ENCODE results near the gene CHCHD10. TPM values are rescaled to one million over a fixed set of nuclear protein-coding genes. Genes with fewer than 3 reads are reported as not detected.

The CHCHD10 gene
- total and polyA plus RNA-seq, 2 of the 4 experiments (the other 2 are of a cell fraction): 2.2 to 11.2 TPM

DNA sequence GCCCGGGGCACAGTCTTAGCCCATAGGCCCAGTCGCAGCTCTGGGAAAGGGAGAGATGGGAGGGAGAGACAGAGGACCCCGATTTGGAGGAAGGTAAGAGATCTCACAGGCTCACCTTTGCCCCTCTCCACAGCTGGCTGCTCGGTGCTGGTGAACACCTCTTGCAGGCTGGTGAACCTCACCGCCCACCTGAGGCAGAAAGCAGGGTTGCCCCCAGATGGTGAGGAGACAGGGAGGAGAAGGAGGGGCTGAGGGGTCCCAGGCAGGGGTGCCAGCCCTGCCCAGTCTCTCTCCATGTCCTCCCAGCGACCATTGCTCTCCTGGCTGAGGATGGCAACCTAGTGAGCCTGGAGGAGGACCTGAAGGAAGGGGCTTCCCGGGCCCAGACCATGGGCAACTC lies 3.8 kb downstream of the CHCHD10 start:
- no peak overlapping the region for H2BK15ac ChIP-seq (ENCODE audit: low read depth, low read length)
- H3K27ac ChIP-seq (ENCODE audit: insufficient read depth, low read length): no peak overlapping the region
- no peak overlapping the region for H3K14ac ChIP-seq (replicated peaks; ENCODE audit: low read depth, low read length)
- in situ Hi-C loops (cut with MboI; ENCODE audit: low sequenced_read_pairs): no loop called here
- dilution Hi-C loops (cut with HindIII; ENCODE audit: low sequenced_read_pairs, unreplicated experiment): no loop called here
- no peak for ATAC-seq (ENCODE audit: low read depth)
- no peak overlapping the region for H4K91ac ChIP-seq (ENCODE audit: insufficient read depth, low read depth, low read length)
- no peak overlapping the region for H3K4me3 ChIP-seq (ENCODE audit: insufficient read depth, low read depth, low read length)
- no peaks in the 10 kb centered on the region for H3K79me1 ChIP-seq (ENCODE audit: low read depth in 1 of 2, low read length in 2 of 2)
- H2AFZ ChIP-seq (replicated peaks; ENCODE audit: low read length, poor library complexity): no peak overlapping the region
- intact Hi-C loops (cut with micrococcal nuclease): no loop called here
- H3K23ac ChIP-seq (ENCODE audit: low read depth, low read length): no peak overlapping the region
- no peak for TF ChIP-seq BHLHE40 (IDR thresholded peaks at IDR 0.05; ENCODE audit: low read depth, low read length)
- TF ChIP-seq, protein P1, sequence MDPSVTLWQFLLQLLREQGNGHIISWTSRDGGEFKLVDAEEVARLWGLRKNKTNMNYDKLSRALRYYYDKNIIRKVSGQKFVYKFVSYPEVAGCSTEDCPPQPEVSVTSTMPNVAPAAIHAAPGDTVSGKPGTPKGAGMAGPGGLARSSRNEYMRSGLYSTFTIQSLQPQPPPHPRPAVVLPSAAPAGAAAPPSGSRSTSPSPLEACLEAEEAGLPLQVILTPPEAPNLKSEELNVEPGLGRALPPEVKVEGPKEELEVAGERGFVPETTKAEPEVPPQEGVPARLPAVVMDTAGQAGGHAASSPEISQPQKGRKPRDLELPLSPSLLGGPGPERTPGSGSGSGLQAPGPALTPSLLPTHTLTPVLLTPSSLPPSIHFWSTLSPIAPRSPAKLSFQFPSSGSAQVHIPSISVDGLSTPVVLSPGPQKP (IDR thresholded peaks at IDR 0.05; ENCODE audit: borderline replicate concordance, low read depth, low read length): no peak
- H3K9me3 ChIP-seq (ENCODE audit: control insufficient read depth, insufficient read depth, low read length): no peaks in the 10 kb centered on the region
- H2BK20ac ChIP-seq (ENCODE audit: low read depth, low read length): no peak overlapping the region
- peaks cover 10% of the 10 kb centered on the region for H3K4me1 ChIP-seq (ENCODE audit: control insufficient read depth, insufficient read depth, low read length)
- CTCF ChIA-PET: interaction anchor here (2.1 kb wide), 1 partner anchor 86 kb away, joined by 8 read pairs; no protein-coding TSS in a partner anchor
- H3K4ac ChIP-seq (ENCODE audit: low read depth, low read length): no peak overlapping the region
- no TSS peak for BruUV-seq (replicated peaks)
- H3K9ac ChIP-seq (ENCODE audit: low read depth, low read length): no peak overlapping the region
- POLR2A ChIA-PET (ENCODE audit: unreplicated experiment): no interaction called here
- no peaks in the 10 kb centered on the region for H4K20me1 ChIP-seq (ENCODE audit: insufficient read depth, low read length)
- H3K56ac ChIP-seq (ENCODE audit: extremely low read depth, insufficient read depth, low read length): no peak overlapping the region
- H3K4me2 ChIP-seq (ENCODE audit: low read depth, low read length): no peak overlapping the region
- H2AK5ac ChIP-seq (ENCODE audit: low read depth, low read length): no peak overlapping the region
- no peak overlapping the region for H2AK9ac ChIP-seq (replicated peaks; ENCODE audit: low read depth, low read length, poor library complexity)
- no peaks in the 10 kb centered on the region for H3K36me3 ChIP-seq (ENCODE audit: control insufficient read depth, insufficient read depth, low read length)
- no peak for DNase-seq
- H2BK120ac ChIP-seq (ENCODE audit: low read depth, low read length): no peak overlapping the region
- H3K18ac ChIP-seq (ENCODE audit: low read depth, low read length): no peak overlapping the region
- H4K8ac ChIP-seq (ENCODE audit: low read depth in 2 of 2, low read length in 2 of 2): no peak overlapping the region
- no peak overlapping the region for H4K5ac ChIP-seq (ENCODE audit: low read depth, low read length)
- H3K27me3 ChIP-seq (ENCODE audit: control insufficient read depth, insufficient read depth, low read length): no peaks in the 10 kb centered on the region
- H2BK5ac ChIP-seq (ENCODE audit: low read depth, low read length, poor library complexity, severe bottlenecking): no peak overlapping the region
- 86% methylated on average over 1 of the region's 7 CpGs; no CpG with 5 or more reads in 1 of the 2 experiments for WGBS, 2 experiments (ENCODE audit: extremely low coverage in 2 of 2, insufficient read length in 1 of 2)
- H3K9me1 ChIP-seq (ENCODE audit: insufficient read depth, low read length): 0 out of 2 replicates have a peak, but pooled peaks cover 7% of the 10 kb centered on the region

Data from IMR-90 (cell line).